Peyer's patch (tissue), 4 donors: ENCODE data around the gene ZNF268.

ENCODE experiments used
- POLR2A ChIP-seq, 2 donors: fragments of 450-650 bp; IDR thresholded peaks; one replicate each; pipeline ENCODE4 v1.5.1; 2017; ENCODE audit warnings: antibody characterized with exemption in 2 of 2, mild to moderate bottlenecking in 2 of 2, moderate library complexity in 2 of 2
- TF ChIP-seq, protein P1 (sequence below), 6 experiments: fragments of 450-650 bp in 4 of 6; fragments of 200-600 bp in 2 of 6; sonication (generic) in 1 of 6; IDR thresholded peaks; one replicate each; pipeline ENCODE4 v1.5.1; 2017 to 2019; ENCODE audit warnings: antibody characterized with exemption in 6 of 6, mild to moderate bottlenecking in 3 of 6, moderate library complexity in 1 of 6

DNA sequence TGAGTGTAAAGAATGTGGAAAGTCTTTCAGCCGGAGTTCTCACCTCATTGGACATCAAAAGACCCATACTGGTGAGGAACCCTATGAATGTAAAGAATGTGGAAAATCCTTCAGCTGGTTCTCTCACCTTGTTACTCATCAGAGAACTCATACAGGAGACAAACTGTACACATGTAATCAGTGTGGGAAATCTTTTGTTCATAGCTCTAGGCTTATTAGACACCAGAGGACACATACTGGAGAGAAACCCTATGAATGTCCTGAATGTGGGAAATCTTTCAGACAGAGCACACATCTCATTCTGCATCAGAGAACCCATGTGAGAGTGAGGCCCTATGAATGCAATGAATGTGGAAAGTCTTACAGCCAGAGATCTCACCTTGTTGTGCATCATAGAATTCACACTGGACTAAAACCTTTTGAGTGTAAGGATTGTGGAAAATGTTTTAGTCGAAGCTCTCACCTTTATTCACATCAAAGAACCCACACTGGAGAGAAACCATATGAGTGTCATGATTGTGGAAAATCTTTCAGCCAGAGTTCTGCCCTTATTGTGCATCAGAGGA lies 25.1 kb upstream of the ZNF268 start:
- TF ChIP-seq, protein P1, sequence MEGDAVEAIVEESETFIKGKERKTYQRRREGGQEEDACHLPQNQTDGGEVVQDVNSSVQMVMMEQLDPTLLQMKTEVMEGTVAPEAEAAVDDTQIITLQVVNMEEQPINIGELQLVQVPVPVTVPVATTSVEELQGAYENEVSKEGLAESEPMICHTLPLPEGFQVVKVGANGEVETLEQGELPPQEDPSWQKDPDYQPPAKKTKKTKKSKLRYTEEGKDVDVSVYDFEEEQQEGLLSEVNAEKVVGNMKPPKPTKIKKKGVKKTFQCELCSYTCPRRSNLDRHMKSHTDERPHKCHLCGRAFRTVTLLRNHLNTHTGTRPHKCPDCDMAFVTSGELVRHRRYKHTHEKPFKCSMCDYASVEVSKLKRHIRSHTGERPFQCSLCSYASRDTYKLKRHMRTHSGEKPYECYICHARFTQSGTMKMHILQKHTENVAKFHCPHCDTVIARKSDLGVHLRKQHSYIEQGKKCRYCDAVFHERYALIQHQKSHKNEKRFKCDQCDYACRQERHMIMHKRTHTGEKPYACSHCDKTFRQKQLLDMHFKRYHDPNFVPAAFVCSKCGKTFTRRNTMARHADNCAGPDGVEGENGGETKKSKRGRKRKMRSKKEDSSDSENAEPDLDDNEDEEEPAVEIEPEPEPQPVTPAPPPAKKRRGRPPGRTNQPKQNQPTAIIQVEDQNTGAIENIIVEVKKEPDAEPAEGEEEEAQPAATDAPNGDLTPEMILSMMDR (IDR thresholded peaks at IDR 0.05): no peak
- TF ChIP-seq POLR2A (IDR thresholded peaks at IDR 0.05): no peak
